ENCODE measurements around the gene EPS15.
A peak's percentile ranks its signal among the peaks of the same experiment; 100 is the strongest.
"Not testable (repeated sequence)": the region's sequence is repeated elsewhere in the genome, so short reads cannot be mapped to it uniquely, and the experiment has no call there.

Gene EPS15

GRCh38 chr1:51433269-51433971 is 85.6 kb downstream of the EPS15 start:
- no peak for DNase-seq

- no peak for DNase-seq
Measured at GRCh38 chr1:51432146-51432545, 86.9 kb downstream of the EPS15 start.

GRCh38 chr1:51427438-51427837 is 91.6 kb downstream of the EPS15 start:
- DNase-seq = no peak

DNA sequence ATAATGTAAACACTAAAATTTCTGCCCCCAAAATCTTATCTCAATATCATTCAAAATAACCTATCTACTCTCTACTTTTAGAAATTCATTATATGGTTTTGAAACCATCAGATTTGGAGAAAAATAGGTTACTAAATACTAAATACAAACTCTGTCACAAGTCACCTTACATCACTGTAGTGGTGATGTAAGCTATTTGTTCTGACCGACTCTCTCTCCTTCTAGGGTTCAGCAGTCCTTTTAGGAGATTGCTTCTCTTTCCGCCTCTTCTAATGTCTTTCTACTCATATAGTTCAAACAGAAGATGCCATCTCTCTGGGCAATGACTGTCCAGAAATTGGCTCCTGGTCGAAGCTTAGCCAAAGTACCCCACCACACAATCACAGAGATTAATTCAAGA is 93.1 kb downstream of the EPS15 start:
- DNase-seq = no peak

GRCh38 chr1:51425273-51425672 is 93.8 kb downstream of the EPS15 start:
- no peak for DNase-seq

DNA sequence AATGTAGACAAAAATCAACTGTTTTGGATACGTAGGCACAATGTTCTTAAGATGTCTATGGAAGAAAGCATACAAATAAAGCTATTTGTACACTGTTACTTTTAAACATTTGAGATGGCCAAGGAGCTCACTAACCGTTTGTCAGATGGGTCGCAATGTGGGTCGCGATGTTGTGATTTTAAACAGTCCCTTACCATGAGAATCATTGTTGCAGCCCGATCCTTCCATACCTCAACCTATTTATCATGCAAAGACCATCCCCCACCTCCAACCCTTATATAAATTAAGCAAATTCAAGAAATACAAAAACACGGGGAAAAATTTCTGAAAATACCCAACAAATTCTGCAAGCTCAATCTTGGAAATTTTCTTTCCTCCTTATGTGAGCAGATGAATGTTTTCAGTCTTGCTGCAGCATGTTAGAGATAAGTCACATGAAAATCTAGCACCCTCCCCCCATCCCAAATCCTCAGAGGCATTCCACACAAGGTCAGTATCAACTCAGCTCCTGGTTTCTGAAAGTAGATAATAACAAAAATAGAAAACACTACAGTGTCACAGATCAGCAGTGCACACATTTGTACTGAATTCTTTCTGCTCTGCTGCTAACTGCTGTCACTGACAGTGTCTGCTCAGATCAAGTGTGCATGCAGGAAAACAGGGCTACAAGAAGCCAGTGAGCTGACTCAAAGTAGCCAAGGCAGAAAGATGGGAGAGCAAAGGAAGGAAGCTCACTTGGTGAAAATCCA is 95.8 kb downstream of the EPS15 start:
- peak in 10 of 58 donors; percentile 6 to 61 (median 12) for DNase-seq

- DNase-seq = peak in 3 of 58 donors; percentile 1 to 3 (median 3)
Measured at GRCh38 chr1:51422367-51423072, 96.5 kb downstream of the EPS15 start.

DNA sequence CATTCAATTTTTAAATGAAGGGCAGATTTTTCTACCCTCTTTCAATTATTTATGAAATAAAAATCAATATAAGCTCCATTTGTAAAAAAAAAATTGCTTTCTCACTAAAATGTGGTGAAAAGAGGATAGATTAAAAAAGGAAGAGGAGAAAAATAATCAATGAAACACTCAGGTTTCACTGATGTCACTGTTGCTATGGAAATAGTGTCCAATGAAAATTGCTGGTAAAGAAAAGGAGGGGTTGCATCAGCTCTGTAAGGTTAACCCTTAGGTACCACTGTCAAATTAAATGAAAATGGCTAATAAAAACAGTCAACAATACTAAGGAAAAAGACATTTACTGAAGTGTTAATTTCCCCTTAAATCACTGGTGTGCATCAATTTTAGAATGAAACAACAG is 97.1 kb downstream of the EPS15 start:
- DNase-seq = peak in 2 of 58 donors; percentile 66 to 73

GRCh38 chr1:51420867-51421627 is 98.0 kb downstream of the EPS15 start:
- DNase-seq = no peak

DNA sequence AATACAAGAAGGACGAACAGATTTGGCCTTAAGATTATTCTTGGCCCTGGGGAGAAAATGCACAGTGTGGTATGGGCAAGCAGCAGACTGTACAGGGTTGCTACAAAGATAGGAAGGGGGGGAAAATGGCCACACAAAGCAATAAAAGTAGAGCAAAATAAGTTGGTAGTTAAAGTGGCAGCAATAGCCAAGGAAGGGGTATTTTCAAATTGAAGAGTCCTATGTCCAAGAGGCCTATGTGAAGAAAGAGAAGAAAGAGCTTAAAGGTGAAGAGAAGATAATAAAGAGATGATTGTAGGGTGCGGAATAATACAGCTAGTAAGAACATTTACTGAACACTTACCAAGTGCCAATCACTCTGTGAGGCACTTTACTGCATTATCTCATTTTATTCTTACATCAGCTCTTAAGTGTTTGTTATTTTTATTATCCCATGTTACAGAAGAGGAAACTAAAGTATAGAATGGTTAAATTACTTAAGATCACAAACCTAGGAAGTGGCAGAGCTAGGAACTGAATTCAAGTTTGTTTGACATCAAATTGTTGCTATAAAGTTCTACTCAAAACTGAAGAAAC is 100.6 kb downstream of the EPS15 start:
- DNase-seq = no peak

DNA sequence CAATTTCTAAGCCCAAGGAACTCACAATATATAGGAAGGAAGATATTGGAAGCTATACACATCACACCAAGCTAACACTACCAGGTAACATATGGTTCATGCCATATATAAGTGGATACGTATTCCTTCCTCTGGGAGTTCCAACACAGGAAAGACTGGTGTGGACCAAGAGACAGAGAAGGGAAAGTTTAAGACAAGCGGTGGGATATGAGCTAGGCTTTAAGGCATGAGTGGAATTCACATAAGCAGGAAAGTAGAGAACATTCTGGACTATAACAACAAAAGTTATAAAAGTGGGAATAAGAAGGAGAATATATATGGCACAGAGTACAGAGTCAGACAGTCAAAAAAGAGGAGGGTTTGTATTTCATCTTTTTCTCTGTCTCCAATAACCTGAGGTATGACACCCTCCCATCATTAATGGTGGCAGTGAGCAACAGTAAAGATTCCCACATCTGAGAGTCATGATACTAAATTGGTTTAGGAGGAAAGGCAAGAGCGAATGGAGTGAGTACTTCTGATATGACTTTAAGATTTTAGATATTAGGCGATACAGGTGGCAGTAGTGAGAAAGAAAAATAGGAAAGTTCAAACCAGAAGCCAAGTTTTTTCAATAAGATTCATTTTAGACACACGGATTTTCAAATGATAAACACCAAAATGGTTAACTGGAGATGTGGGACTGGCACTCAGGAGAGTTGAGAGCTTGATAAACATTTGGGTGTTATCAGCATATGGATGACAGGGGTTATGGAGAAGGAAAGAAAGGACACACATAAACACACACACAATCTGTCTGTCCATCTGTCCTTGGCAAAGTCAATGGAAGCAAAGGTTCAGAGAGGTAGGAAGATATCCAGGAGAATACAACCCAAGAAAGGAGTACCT is 101.3 kb downstream of the EPS15 start:
- DNase-seq = no peak

- DNase-seq = no peak
Measured at GRCh38 chr1:51416910-51417309, 102.2 kb downstream of the EPS15 start.

DNA sequence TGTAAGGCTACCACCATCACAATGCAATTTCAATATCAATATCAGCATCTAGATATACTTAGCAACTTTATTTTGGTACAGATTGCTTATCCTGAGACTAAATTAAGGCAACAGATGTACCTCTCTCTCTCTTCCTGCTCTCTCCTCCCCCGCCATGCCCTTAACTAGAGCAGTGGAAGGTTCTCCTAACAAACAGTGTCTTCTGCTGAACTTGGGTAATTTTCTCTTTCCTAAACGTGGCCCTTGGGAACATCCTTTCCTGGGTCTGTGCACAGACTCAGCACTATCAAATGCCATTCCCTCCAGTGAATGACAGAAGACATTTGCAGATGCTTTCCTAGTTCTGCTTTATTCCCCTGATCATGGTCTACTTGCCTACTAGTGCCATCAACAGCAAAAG is 103.1 kb downstream of the EPS15 start:
- DNase-seq = peak in 2 of 58 donors; percentile 7 to 16

DNA sequence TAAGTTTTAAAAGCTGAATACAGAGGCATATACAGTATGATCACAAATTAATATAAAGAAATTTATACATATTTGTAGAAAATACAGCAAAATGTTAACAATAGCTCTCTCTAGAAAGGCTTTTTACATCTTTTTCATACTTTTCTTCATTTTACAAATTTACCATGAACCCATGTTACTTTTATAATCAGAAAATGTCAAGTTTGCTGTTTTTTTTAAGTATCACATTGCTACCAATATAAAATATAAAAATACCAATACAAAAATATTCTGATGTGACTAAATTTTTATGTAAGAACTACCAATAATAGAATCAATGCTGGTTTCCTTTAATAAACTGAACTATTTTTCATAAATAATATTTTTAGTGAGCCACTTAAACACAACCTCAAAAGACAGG is 104.3 kb downstream of the EPS15 start:
- no peak for DNase-seq

- not testable (repeated sequence) for DNase-seq
Measured at GRCh38 chr1:51411820-51412219, 107.2 kb downstream of the EPS15 start.

- DNase-seq = no peak
Measured at GRCh38 chr1:51410568-51411460, 108.3 kb downstream of the EPS15 start.

DNA sequence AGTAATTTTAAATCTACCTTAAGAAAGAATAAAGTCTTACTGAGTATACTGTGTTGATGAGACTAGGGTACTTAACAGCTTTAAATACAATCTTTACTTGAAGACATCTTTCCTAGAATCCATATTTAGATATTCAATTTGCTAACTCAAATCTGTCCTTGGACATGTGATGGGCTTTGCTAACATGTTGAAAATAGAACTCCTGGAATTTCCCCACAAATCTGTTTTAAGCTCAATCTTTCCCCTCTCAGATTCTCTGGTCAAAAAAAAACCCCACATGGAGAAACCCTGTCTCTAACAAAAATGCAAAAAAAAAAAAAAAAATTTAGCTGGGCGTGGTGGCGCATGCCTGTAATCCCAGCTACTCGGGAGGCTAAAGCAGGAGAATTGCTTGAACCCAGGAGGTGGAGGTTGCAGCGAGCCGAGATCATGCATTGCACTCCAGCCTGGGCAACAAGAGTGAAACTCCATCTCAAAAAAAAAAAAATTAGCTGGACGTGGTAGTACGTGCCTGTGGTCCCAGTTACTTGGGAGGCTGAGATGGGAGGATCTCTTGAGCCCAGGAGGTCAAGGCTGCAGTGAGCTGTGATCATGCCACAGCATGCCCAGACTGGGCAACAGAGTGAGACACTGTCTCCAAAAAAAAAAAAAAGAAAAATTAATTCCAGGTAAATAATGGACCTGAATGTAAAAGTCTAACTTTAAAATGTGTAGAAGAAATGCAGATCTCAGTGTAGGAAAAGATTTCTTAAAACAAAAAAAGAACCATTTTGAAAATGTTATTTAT is 109.1 kb downstream of the EPS15 start:
- not testable (repeated sequence) for DNase-seq

GRCh38 chr1:51392241-51392640 is 126.8 kb downstream of the EPS15 start:
- no peak for DNase-seq
